Spleen (tissue), 7 donors: Measurements from ENCODE around the gene HAAO.

Experiments used
- CTCF ChIP-seq, 11 experiments: fragments of 200-600 bp in 7 of 11; fragments of 450-650 bp in 4 of 11; sonication (generic) in 4 of 11; IDR thresholded peaks in 8 of 11; conservative IDR thresholded peaks in 3 of 11; 1 replicate in 7 of 11; 2 replicates in 4 of 11; pipeline versions ENCODE4 v1.4.0 to v1.8.0; 2016 to 2021; ENCODE audit warnings: antibody characterized with exemption in 11 of 11, inconsistent platforms in 4 of 11, mild to moderate bottlenecking in 1 of 11
- POLR2A ChIP-seq, 3 donors: fragments of 450-650 bp; IDR thresholded peaks; one replicate each; pipeline ENCODE4 v1.5.1; 2017; ENCODE audit warnings: antibody characterized with exemption in 3 of 3, mild to moderate bottlenecking in 1 of 3
- POLR2AphosphoS5 ChIP-seq, 3 donors: sonication (generic); formaldehyde crosslinking; IDR thresholded peaks; one replicate each; pipeline ENCODE4 v1.5.1; 2017; ENCODE audit warnings: antibody characterized with exemption in 3 of 3
- donor health status: DM: no; HTN: no; CAD: no; lungs with moderate emphysema.
- donor health status: DM: no; HTN: no; CAD: no.
- donor health status: DM: no; HTN: no; CAD: no.

GRCh38 chr2:42802150-42802549 is 9.8 kb upstream of the HAAO start:
- TF ChIP-seq CTCF (IDR thresholded peaks at IDR 0.05 in 8 of 11, conservative IDR thresholded peaks at IDR 0.05 in 3 of 11) (no peak), POLR2A (IDR thresholded peaks at IDR 0.05) (no peak), POLR2AphosphoS5 (IDR thresholded peaks at IDR 0.05) (no peak)
